Smooth muscle cell (in vitro differentiated cells): ENCODE results near the gene TWF2. TPM values are rescaled to one million over a fixed set of nuclear protein-coding genes. Genes with fewer than 3 reads are reported as not detected.

Experiments
- DNase-seq: peaks from one replicate; lab custom pipeline; 2025; ENCODE audit not compliant: unreplicated experiment; lab: John Stamatoyannopoulos, UW
- H2AFZ ChIP-seq: fragments of 200-600 bp; sonication (generic); 2 replicates; pipeline ENCODE4 v1.6.0; 2016; ENCODE audit warnings: antibody characterized with exemption, low read depth, mild to moderate bottlenecking
- H3F3A ChIP-seq: fragments of 200-600 bp; sonication (generic); 2 replicates; pipeline ENCODE4 v1.6.0; 2017; ENCODE audit warnings: antibody characterized with exemption, low read depth
- H3K27ac ChIP-seq: fragments of 200-600 bp; sonication (generic); 2 replicates; pipeline ENCODE4 v1.5.1; 2016; ENCODE audit warnings: low read depth, mild to moderate bottlenecking
- H3K27me3 ChIP-seq: fragments of 200-600 bp; sonication (generic); 2 replicates; pipeline ENCODE4 v1.6.1; 2016; ENCODE audit warnings: low read depth, mild to moderate bottlenecking
- H3K36me3 ChIP-seq: fragments of 200-600 bp; sonication (generic); 2 replicates; pipeline ENCODE4 v1.5.1; 2016; ENCODE audit warnings: low read depth
- H3K4me1 ChIP-seq: fragments of 200-600 bp; sonication (generic); 2 replicates; pipeline ENCODE4 v1.5.1; 2016; ENCODE audit warnings: low read depth
- H3K4me2 ChIP-seq: fragments of 200-600 bp; sonication (generic); 2 replicates; pipeline ENCODE4 v1.6.0; 2016; ENCODE audit warnings: mild to moderate bottlenecking
- H3K4me3 ChIP-seq: fragments of 200-600 bp; sonication (generic); 2 replicates; pipeline ENCODE4 v1.5.1; 2016; ENCODE audit warnings: mild to moderate bottlenecking
- H3K79me2 ChIP-seq: fragments of 200-600 bp; sonication (generic); 2 replicates; pipeline ENCODE4 v1.6.0; 2016; ENCODE audit warnings: low read depth, mild to moderate bottlenecking
- H3K9ac ChIP-seq: fragments of 200-600 bp; sonication (generic); 2 replicates; pipeline ENCODE4 v1.6.0; 2016; ENCODE audit warnings: low read depth
- H3K9me3 ChIP-seq: fragments of 200-600 bp; sonication (generic); replicated peaks from 2 replicates; pipeline ENCODE4 v1.5.1; 2016; ENCODE audit warnings: low read depth
- H4K20me1 ChIP-seq: fragments of 200-600 bp; sonication (generic); 2 replicates; pipeline ENCODE4 v1.6.0; 2016; ENCODE audit warnings: low read depth
- CTCF ChIP-seq: fragments of 200-600 bp; sonication (generic); IDR thresholded peaks from 2 replicates; pipeline ENCODE4 v1.5.1; 2017; ENCODE audit warnings: borderline replicate concordance, mild to moderate bottlenecking, antibody characterized with exemption; ENCODE audit not compliant: insufficient read depth, poor library complexity, severe bottlenecking
- WGBS: methylation state at CpG from one replicate; pipeline ENCODE4 v1.1.7; 2016; ENCODE audit warnings: low lambda C conversion rate; 5-methylcytosine and 5-hydroxymethylcytosine counted together
- polyA plus RNA-seq: library from polyadenylated mRNA; unstranded; fragments of >200 nt; fragmentation: Nextera tagmentation; extraction: Ambion mirVana; gene quantifications from 2 replicates; pipeline ENCODE4 v1.2.1, GENCODE V29; 2016
- total RNA-seq: library from RNA; depleted of rRNA; stranded (reverse); fragments of >200 nt; gene quantifications from 2 replicates; pipeline ENCODE4 v1.2.3, GENCODE V29; 2014

TWF2 gene
- total and polyA plus RNA-seq, 2 experiments from 2014 or later = 80.9 to 96.8 TPM

- Histone ChIP-seq H3K9ac (no peak overlapping the region), H3K36me3 (peaks cover 51% of the 10 kb centered on the region), H3K4me1 (no peaks in the 10 kb centered on the region), H3K27me3 (no peaks in the 10 kb centered on the region), H2AFZ (no peak overlapping the region), H3K4me2 (no peak overlapping the region), H3F3A (peaks cover 7% of the 10 kb centered on the region), H3K79me2 (peaks cover 62% of the 10 kb centered on the region), H3K9me3 (no peaks in the 10 kb centered on the region), H3K4me3 (no peak overlapping the region), H3K27ac (no peak overlapping the region), H4K20me1 (peaks cover 91% of the 10 kb centered on the region)
- no peak for TF ChIP-seq CTCF
- no peak for DNase-seq
Observed at GRCh38 chr3:52262447-52262846, 23.5 kb upstream of the TWF2 start.

GRCh38 chr3:52259448-52259847, 20.5 kb upstream of the TWF2 start:
- H3K27me3 ChIP-seq = no peaks in the 10 kb centered on the region
- DNase-seq = no peak
- peaks cover 92% of the 10 kb centered on the region for H4K20me1 ChIP-seq
- peaks cover 4% of the 10 kb centered on the region for H3F3A ChIP-seq
- no peak overlapping the region for H3K9ac ChIP-seq
- H3K9me3 ChIP-seq = no peaks in the 10 kb centered on the region
- no peak overlapping the region for H3K4me2 ChIP-seq
- no peaks in the 10 kb centered on the region for H3K4me1 ChIP-seq
- no peak overlapping the region for H3K4me3 ChIP-seq
- 96% methylated on average over 4 of the region's 4 CpGs for WGBS
- H3K36me3 ChIP-seq = peaks cover 42% of the 10 kb centered on the region
- H3K27ac ChIP-seq = no peak overlapping the region
- H3K79me2 ChIP-seq = peaks cover 38% of the 10 kb centered on the region
- TF ChIP-seq CTCF = no peak
- no peak overlapping the region for H2AFZ ChIP-seq

GRCh38 chr3:52259035-52259434, 20.1 kb upstream of the TWF2 start:
- H3K4me1 ChIP-seq = no peaks in the 10 kb centered on the region
- H3F3A ChIP-seq = peaks cover 4% of the 10 kb centered on the region
- no peak overlapping the region for H3K4me3 ChIP-seq
- no peak for TF ChIP-seq CTCF
- H3K9me3 ChIP-seq = no peaks in the 10 kb centered on the region
- peaks cover 90% of the 10 kb centered on the region for H4K20me1 ChIP-seq
- peaks cover 35% of the 10 kb centered on the region for H3K79me2 ChIP-seq
- no peak overlapping the region for H3K4me2 ChIP-seq
- no peak overlapping the region for H3K27ac ChIP-seq
- H3K9ac ChIP-seq = no peak overlapping the region
- H3K36me3 ChIP-seq = peaks cover 42% of the 10 kb centered on the region
- no peak overlapping the region for H2AFZ ChIP-seq
- H3K27me3 ChIP-seq = no peaks in the 10 kb centered on the region
- DNase-seq = no peak
- 87% methylated on average over 1 of the region's 1 CpG for WGBS

GRCh38 chr3:52257911-52258310, 19.0 kb upstream of the TWF2 start:
- H3K36me3 ChIP-seq = peaks cover 34% of the 10 kb centered on the region
- H3F3A ChIP-seq = peaks cover 9% of the 10 kb centered on the region
- no peak for TF ChIP-seq CTCF
- H3K9me3 ChIP-seq = no peaks in the 10 kb centered on the region
- H3K4me1 ChIP-seq = no peaks in the 10 kb centered on the region
- H3K27me3 ChIP-seq = no peaks in the 10 kb centered on the region
- peaks cover 23% of the 10 kb centered on the region for H3K79me2 ChIP-seq
- no peak overlapping the region for H2AFZ ChIP-seq
- peaks cover 89% of the 10 kb centered on the region for H4K20me1 ChIP-seq
- no peak for DNase-seq
- H3K27ac ChIP-seq = peak overlapping the region; percentile 19
- no peak overlapping the region for H3K4me2 ChIP-seq
- no peak overlapping the region for H3K9ac ChIP-seq
- H3K4me3 ChIP-seq = no peak overlapping the region
- WGBS = 65% methylated on average over 4 of the region's 4 CpGs
